C4-2B (cell line): ENCODE measurements around the gene MYCN.

Experiments
- CTCF ChIP-seq: fragments of 450-650 bp; conservative IDR thresholded peaks from 2 replicates; pipeline ENCODE4 v1.5.1; 2017; ENCODE audit warnings: mild to moderate bottlenecking
- ZFX ChIP-seq: fragments of 450-650 bp; IDR thresholded peaks from 2 replicates; pipeline ENCODE4 v1.6.1; 2017

- TF ChIP-seq CTCF (no peak), ZFX (no peak)
Observed at GRCh38 chr2:15937882-15938802, 2.2 kb upstream of the MYCN start.
